HEK293T (cell line): Measurements from ENCODE around the gene APOL4.

ENCODE experiments used
- CTCF ChIA-PET: fragments of 350-600 bp; formaldehyde crosslinking; extraction: SDS; loops from one replicate; lab custom pipeline; 2021; ENCODE audit warnings: antibody characterized with exemption, inconsistent platforms; lab: Yijun Ruan, JAX
- POLR2A ChIA-PET: fragments of 350-600 bp; formaldehyde crosslinking; extraction: SDS; loops from one replicate; lab custom pipeline; 2020; ENCODE audit warnings: antibody characterized with exemption, inconsistent platforms; lab: Yijun Ruan, JAX
- DNase-seq: peaks from one replicate; pipeline ENCODE4 v3.0.0; 2012; ENCODE audit warnings: mixed read lengths; ENCODE audit errors: extremely low spot score
- ARNT ChIP-seq: fragments of 450-650 bp; IDR thresholded peaks from 2 replicates; pipeline ENCODE4 v1.6.1; 2017; ENCODE audit warnings: mild to moderate bottlenecking
- BHLHE40 ChIP-seq: fragments of 450-650 bp; IDR thresholded peaks from 2 replicates; pipeline ENCODE4 v1.6.1; 2016; ENCODE audit warnings: mild to moderate bottlenecking, moderate library complexity, borderline replicate concordance
- CTBP1 ChIP-seq: fragments of 450-650 bp; IDR thresholded peaks from 2 replicates; pipeline ENCODE4 v1.6.1; 2016; ENCODE audit warnings: borderline replicate concordance
- ELF4 ChIP-seq: fragments of 450-650 bp; IDR thresholded peaks from 2 replicates; pipeline ENCODE4 v1.6.1; 2017; ENCODE audit warnings: antibody characterized with exemption
- FOXA1 ChIP-seq: fragments of 450-650 bp; IDR thresholded peaks from 2 replicates; pipeline ENCODE4 v1.6.1; 2016; ENCODE audit warnings: mild to moderate bottlenecking
- FOXK2 ChIP-seq: fragments of 450-650 bp; IDR thresholded peaks from 2 replicates; pipeline ENCODE4 v1.6.1; 2016; ENCODE audit warnings: mild to moderate bottlenecking
- FOXM1 ChIP-seq: fragments of 450-650 bp; IDR thresholded peaks from 2 replicates; pipeline ENCODE4 v1.6.1; 2017; ENCODE audit warnings: mild to moderate bottlenecking, borderline replicate concordance
- HDGF ChIP-seq: fragments of 450-650 bp; IDR thresholded peaks from 2 replicates; pipeline ENCODE4 v1.6.1; 2017; ENCODE audit warnings: antibody characterized with exemption, borderline replicate concordance
- L3MBTL2 ChIP-seq: fragments of 450-650 bp; conservative IDR thresholded peaks from 2 replicates; pipeline ENCODE4 v1.6.1; 2016; ENCODE audit warnings: mild to moderate bottlenecking
- LEF1 ChIP-seq: fragments of 450-650 bp; IDR thresholded peaks from 2 replicates; pipeline ENCODE4 v1.6.1; 2017; ENCODE audit warnings: mild to moderate bottlenecking, borderline replicate concordance
- NFRKB ChIP-seq: fragments of 450-650 bp; IDR thresholded peaks from 2 replicates; pipeline ENCODE4 v1.6.1; 2016; ENCODE audit warnings: mild to moderate bottlenecking, moderate library complexity
- PKNOX1 ChIP-seq: fragments of 450-650 bp; IDR thresholded peaks from 2 replicates; pipeline ENCODE4 v1.6.1; 2016
- SP1 ChIP-seq: fragments of 450-650 bp; IDR thresholded peaks from 2 replicates; pipeline ENCODE4 v1.6.1; 2017
- SUZ12 ChIP-seq: fragments of 450-650 bp; IDR thresholded peaks from 2 replicates; pipeline ENCODE4 v1.6.1; 2016; ENCODE audit warnings: mild to moderate bottlenecking
- TARDBP ChIP-seq: fragments of 450-650 bp; IDR thresholded peaks from 2 replicates; pipeline ENCODE4 v1.6.1; 2016
- ZNF384 ChIP-seq: fragments of 450-650 bp; IDR thresholded peaks from 2 replicates; pipeline ENCODE4 v1.6.1; 2016

Gene APOL4

GRCh38 chr22:36244522-36245391 is 43.1 kb upstream of the APOL4 start:
- POLR2A ChIA-PET = no interaction called here
- no peak for DNase-seq
- no peak for TF ChIP-seq LEF1
- no peak for TF ChIP-seq FOXA1
- no peak for TF ChIP-seq ELF4
- no peak for TF ChIP-seq CTBP1
- TF ChIP-seq L3MBTL2 = no peak
- TF ChIP-seq ARNT = no peak
- TF ChIP-seq HDGF = no peak
- no peak for TF ChIP-seq TARDBP
- no peak for TF ChIP-seq SUZ12
- TF ChIP-seq ZNF384 = no peak
- TF ChIP-seq FOXM1 = no peak
- no peak for TF ChIP-seq BHLHE40
- CTCF ChIA-PET = interaction anchor here (0.5 to 1.3 kb wide), 3 partner anchors 9 to 634 kb away, joined by 3 to 6 read pairs (median 4); no protein-coding TSS in a partner anchor

GRCh38 chr22:36243986-36244385 is 42.4 kb upstream of the APOL4 start:
- no peak for TF ChIP-seq BHLHE40
- no peak for TF ChIP-seq PKNOX1
- TF ChIP-seq LEF1 = no peak
- no peak for TF ChIP-seq TARDBP
- TF ChIP-seq NFRKB = no peak
- TF ChIP-seq FOXM1 = no peak
- TF ChIP-seq SP1 = no peak
- TF ChIP-seq HDGF = no peak
- TF ChIP-seq FOXA1 = no peak
- no peak for TF ChIP-seq ELF4
- TF ChIP-seq ZNF384 = no peak
- no peak for TF ChIP-seq L3MBTL2
- no peak for TF ChIP-seq ARNT
- no peak for TF ChIP-seq SUZ12
- no peak for TF ChIP-seq CTBP1
- TF ChIP-seq FOXK2 = no peak
- ChIA-PET POLR2A (no interaction called here), CTCF (interaction anchor here (0.7 to 1.3 kb wide), 2 partner anchors 23 to 633 kb away, joined by 3 to 6 read pairs; no protein-coding TSS in a partner anchor)

GRCh38 chr22:36239401-36240171 is 38.0 kb upstream of the APOL4 start, which contains the start of gene APOL2:
APOL2 (minus strand) TSS chr22:36239527; CDS start chr22:36233162, 6,365 bp downstream.
- ChIA-PET POLR2A (interaction anchor here (0.6 to 2.0 kb wide), 19 partner anchors 10 to 619 kb away, joined by 3 to 13 read pairs (median 3); partner anchors contain the start of genes APOL1 and TXN2), CTCF (interaction anchor here (0.6 to 1.4 kb wide), 9 partner anchors 11 to 165 kb away, joined by 3 to 10 read pairs (median 3); partner anchors contain the start of genes APOL1 and APOL4)
- TF ChIP-seq SP1 = no peak
- TF ChIP-seq LEF1 = no peak
- no peak for TF ChIP-seq ZNF384
- no peak for TF ChIP-seq PKNOX1
- TF ChIP-seq FOXA1 = no peak
- no peak for TF ChIP-seq TARDBP
- no peak for TF ChIP-seq ELF4
- TF ChIP-seq ARNT = no peak
- peak; percentile 85 for TF ChIP-seq FOXK2
- peak; percentile 64 for TF ChIP-seq L3MBTL2
- TF ChIP-seq BHLHE40 = no peak
- peak; percentile 45; the same call in 1 of the 2 replicates for TF ChIP-seq FOXM1
- TF ChIP-seq NFRKB = no peak
- no peak for TF ChIP-seq SUZ12
- TF ChIP-seq CTBP1 = no peak
- TF ChIP-seq HDGF = no peak

More at GRCh38 chr22:36243986-36244385, 42.4 kb upstream of the APOL4 start:
- DNase-seq = no peak

GRCh38 chr22:36239150-36239400 is 37.5 kb upstream of the APOL4 start:
- no peak for TF ChIP-seq PKNOX1
- TF ChIP-seq CTBP1 = no peak
- no peak for TF ChIP-seq NFRKB
- no peak for TF ChIP-seq FOXA1
- no peak for TF ChIP-seq FOXM1
- no peak for TF ChIP-seq ZNF384
- no peak for TF ChIP-seq ELF4
- no peak for TF ChIP-seq BHLHE40
- TF ChIP-seq LEF1 = no peak
- TF ChIP-seq FOXK2 = no peak
- no peak for TF ChIP-seq SP1
- no peak for TF ChIP-seq L3MBTL2
- no peak for TF ChIP-seq ARNT
- no peak for TF ChIP-seq HDGF
- TF ChIP-seq TARDBP = no peak
- POLR2A ChIA-PET = interaction anchor here (0.6 to 2.0 kb wide), 20 partner anchors 10 to 618 kb away, joined by 3 to 13 read pairs (median 3); partner anchors contain the start of genes APOL1, FOXRED2 and TXN2

More at GRCh38 chr22:36239401-36240171, 38.0 kb upstream of the APOL4 start, which contains the start of gene APOL2:
- DNase-seq = peak; percentile 94

More at GRCh38 chr22:36239150-36239400, 37.5 kb upstream of the APOL4 start:
- CTCF ChIA-PET = interaction anchor here (0.6 to 1.4 kb wide), 9 partner anchors 11 to 165 kb away, joined by 3 to 10 read pairs (median 3); partner anchors contain the start of genes APOL1 and APOL4
- DNase-seq = no peak
